Fibroblast of upper back skin (primary cell): Measurements from ENCODE around the gene TKTL1.
"Not testable (repeated sequence)": the region's sequence is repeated elsewhere in the genome, so short reads cannot be mapped to it uniquely, and the experiment has no call there.

Source experiments
- DNase-seq: peaks from one replicate; pipeline ENCODE4 v3.0.0-alpha.2; 2013

Gene TKTL1

GRCh38 chrX:154295664-154296310 is at the start of gene TKTL1:
Gene TKTL1, plus strand, starts transcription at chrX:154295795. Its CDS starts 65 bp downstream, at chrX:154295860.
- DNase-seq = no peak

- DNase-seq = not testable (repeated sequence)
Measured at GRCh38 chrX:154247377-154248045, 48.1 kb upstream of the TKTL1 start.

- DNase-seq = not testable (repeated sequence)
Measured at GRCh38 chrX:154248076-154248475, 47.5 kb upstream of the TKTL1 start.

GRCh38 chrX:154257282-154257681 is 38.3 kb upstream of the TKTL1 start, which contains the start of gene OPN1MW3:
Gene OPN1MW3, plus strand, starts transcription at chrX:154257582. Its CDS starts 38 bp downstream, at chrX:154257620.
- DNase-seq = not testable (repeated sequence)

GRCh38 chrX:154258711-154259110 is 36.9 kb upstream of the TKTL1 start:
- not testable (repeated sequence) for DNase-seq

- DNase-seq = not testable (repeated sequence)
Measured at GRCh38 chrX:154263072-154263471, 32.5 kb upstream of the TKTL1 start.

- not testable (repeated sequence) for DNase-seq
Measured at GRCh38 chrX:154269245-154269644, 26.4 kb upstream of the TKTL1 start.

GRCh38 chrX:154284489-154285338 is 10.9 kb upstream of the TKTL1 start:
- not testable (repeated sequence) for DNase-seq

- DNase-seq = not testable (repeated sequence)
Measured at GRCh38 chrX:154286406-154286805, 9.2 kb upstream of the TKTL1 start.

GRCh38 chrX:154294791-154295574 is 612 bp upstream of the TKTL1 start, which contains the start of gene TEX28:
Gene TEX28, minus strand, starts transcription at chrX:154295124. Its CDS starts 3,007 bp downstream, at chrX:154292117.
- DNase-seq = no peak

- no peak for DNase-seq
Measured at GRCh38 chrX:154296731-154297130, 1.1 kb downstream of the TKTL1 start.

- DNase-seq = no peak
Measured at GRCh38 chrX:154298312-154298711, 2.7 kb downstream of the TKTL1 start.

GRCh38 chrX:154300816-154301215 is 5.2 kb downstream of the TKTL1 start:
- DNase-seq = no peak

GRCh38 chrX:154302998-154303397 is 7.4 kb downstream of the TKTL1 start:
- DNase-seq = not testable (repeated sequence)

- no peak for DNase-seq
Measured at GRCh38 chrX:154303476-154303875, 7.9 kb downstream of the TKTL1 start.

- no peak for DNase-seq
Measured at GRCh38 chrX:154304846-154305245, 9.3 kb downstream of the TKTL1 start.

GRCh38 chrX:154305541-154306205 is 10.1 kb downstream of the TKTL1 start:
- no peak for DNase-seq

- DNase-seq = no peak
Measured at GRCh38 chrX:154307202-154307601, 11.6 kb downstream of the TKTL1 start.

- peak; percentile 28 for DNase-seq
Measured at GRCh38 chrX:154308108-154308946, 12.7 kb downstream of the TKTL1 start.

GRCh38 chrX:154309041-154309775 is 13.6 kb downstream of the TKTL1 start:
- no peak for DNase-seq
